Measurements from ENCODE around the gene ALLC. TPM values are rescaled to one million over a fixed set of nuclear protein-coding genes. Genes with fewer than 3 reads are reported as not detected.

The ALLC gene
- total and polyA plus RNA-seq, 4 donors = 0.09 to 1.4 (median 0.74) TPM

DNA sequence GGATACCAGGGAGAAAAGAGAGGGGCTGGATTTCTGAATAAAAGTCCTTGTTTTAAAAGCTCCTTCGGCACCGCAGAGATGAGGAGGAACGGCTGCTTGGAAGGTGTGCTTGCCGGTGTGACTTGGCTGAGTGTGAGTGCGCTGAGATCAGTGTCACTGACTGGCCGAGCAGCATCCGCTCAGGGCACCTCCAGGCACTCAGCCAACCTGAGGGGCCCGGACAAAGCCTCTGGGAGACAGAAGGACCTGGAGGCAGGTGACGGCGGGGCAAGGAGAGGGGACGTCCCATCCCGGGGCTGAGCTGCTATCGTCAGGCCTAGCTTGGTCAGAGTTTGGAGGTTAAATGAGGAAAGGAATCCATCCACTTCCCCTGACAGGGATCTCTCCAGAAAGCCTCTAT lies 16.8 kb upstream of the ALLC start (continued):
- TF ChIP-seq CTCF (IDR thresholded peaks at IDR 0.05; ENCODE audit: low read depth, low read length, missing input control) (no peak), HNF4A (conservative IDR thresholded peaks at IDR 0.05) (no peak), MAX (IDR thresholded peaks at IDR 0.05) (no peak), NR2F2 (IDR thresholded peaks at IDR 0.05) (no peak), EGR1 (IDR thresholded peaks at IDR 0.05; ENCODE audit: low read depth in 2 of 2) (no peak), FOXA2 (IDR thresholded peaks at IDR 0.05) (no peak), RXRA (IDR thresholded peaks at IDR 0.05) (no peak), JUND (IDR thresholded peaks at IDR 0.05) (no peak), TAF1 (conservative IDR thresholded peaks at IDR 0.05) (no peak)

- Histone ChIP-seq H3K36me3 (ENCODE audit: control insufficient read depth in 4 of 4, insufficient read depth in 3 of 4, low read depth in 1 of 4, low read length in 3 of 4) (peaks cover 0 to 8% (median 0%) of the 10 kb centered on the region in 4 donors), H3K4me1 (ENCODE audit: control insufficient read depth in 4 of 4, insufficient read depth in 4 of 4, low read length in 3 of 4) (no peaks in the 10 kb centered on the region), H3K9me3 (ENCODE audit: control insufficient read depth in 4 of 4, low read length in 3 of 4) (no peaks in the 10 kb centered on the region), H3K9ac (ENCODE audit: low read depth in 1 of 2, low read length in 2 of 2) (no peak overlapping the region), H3K4me3 (ENCODE audit: low read depth in 1 of 3, low read length in 3 of 3) (no peak overlapping the region), H3K27me3 (ENCODE audit: control insufficient read depth in 4 of 4, insufficient read depth in 4 of 4, low read length in 3 of 4) (no peaks in the 10 kb centered on the region), H3K27ac (ENCODE audit: low read depth in 1 of 2, low read length in 2 of 2) (no peak overlapping the region)
- TF ChIP-seq HNF4G (IDR thresholded peaks at IDR 0.05) (no peak), EGR1 (IDR thresholded peaks at IDR 0.05; ENCODE audit: low read depth in 2 of 2) (no peak), RXRA (IDR thresholded peaks at IDR 0.05) (no peak), MAX (IDR thresholded peaks at IDR 0.05) (no peak), GABPA (IDR thresholded peaks at IDR 0.05 in 1 of 2, conservative IDR thresholded peaks at IDR 0.05 in 1 of 2) (no peak), NR2F2 (IDR thresholded peaks at IDR 0.05) (no peak), SP1 (IDR thresholded peaks at IDR 0.05) (no peak), YY1 (IDR thresholded peaks at IDR 0.05) (no peak), JUND (IDR thresholded peaks at IDR 0.05) (no peak)
- TF ChIP-seq, protein P1, sequence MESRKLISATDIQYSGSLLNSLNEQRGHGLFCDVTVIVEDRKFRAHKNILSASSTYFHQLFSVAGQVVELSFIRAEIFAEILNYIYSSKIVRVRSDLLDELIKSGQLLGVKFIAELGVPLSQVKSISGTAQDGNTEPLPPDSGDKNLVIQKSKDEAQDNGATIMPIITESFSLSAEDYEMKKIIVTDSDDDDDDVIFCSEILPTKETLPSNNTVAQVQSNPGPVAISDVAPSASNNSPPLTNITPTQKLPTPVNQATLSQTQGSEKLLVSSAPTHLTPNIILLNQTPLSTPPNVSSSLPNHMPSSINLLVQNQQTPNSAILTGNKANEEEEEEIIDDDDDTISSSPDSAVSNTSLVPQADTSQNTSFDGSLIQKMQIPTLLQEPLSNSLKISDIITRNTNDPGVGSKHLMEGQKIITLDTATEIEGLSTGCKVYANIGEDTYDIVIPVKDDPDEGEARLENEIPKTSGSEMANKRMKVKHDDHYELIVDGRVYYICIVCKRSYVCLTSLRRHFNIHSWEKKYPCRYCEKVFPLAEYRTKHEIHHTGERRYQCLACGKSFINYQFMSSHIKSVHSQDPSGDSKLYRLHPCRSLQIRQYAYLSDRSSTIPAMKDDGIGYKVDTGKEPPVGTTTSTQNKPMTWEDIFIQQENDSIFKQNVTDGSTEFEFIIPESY (IDR thresholded peaks at IDR 0.05) = no peak
- 92% methylated on average over 26 of the region's 26 CpGs for WGBS
- no peak for DNase-seq (ENCODE audit: low spot score)
Observed at GRCh38 chr2:3641841-3642421, 16.1 kb upstream of the ALLC start.

DNA sequence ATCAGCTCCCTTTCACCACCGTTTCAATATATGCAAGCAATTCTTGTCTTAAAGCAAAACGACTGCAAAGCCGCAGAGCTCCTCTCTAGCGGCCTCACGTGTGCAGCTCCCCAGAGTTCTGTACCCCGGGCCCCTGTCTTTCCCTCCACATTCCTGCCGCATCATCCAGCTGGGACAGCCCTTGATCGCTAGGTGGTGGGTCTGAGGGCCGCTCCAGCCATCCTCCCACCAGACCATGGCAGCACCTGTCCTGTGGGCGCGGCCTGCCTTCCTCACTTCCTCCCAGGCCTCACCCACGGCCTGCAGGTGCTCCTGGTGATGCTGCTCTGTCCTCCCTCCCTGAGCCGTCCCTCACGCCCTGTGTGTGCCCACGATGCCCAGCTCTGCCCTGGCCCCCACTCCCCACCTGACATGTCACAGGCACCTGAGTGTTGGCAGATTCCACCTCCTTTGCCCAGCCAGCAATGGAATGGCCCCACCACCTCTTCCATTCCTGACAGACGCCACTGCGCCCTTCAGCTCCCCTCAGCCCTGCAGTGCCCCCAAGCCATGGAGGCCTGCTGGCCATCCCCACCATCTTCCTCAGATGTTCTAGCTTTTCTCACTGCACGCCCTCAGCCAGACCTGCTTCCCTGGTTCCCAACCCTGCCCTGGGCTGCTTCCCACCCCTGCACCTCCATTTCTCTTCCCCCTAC lies 15.3 kb upstream of the ALLC start:
- peaks cover 0 to 8% (median 0%) of the 10 kb centered on the region in 4 donors for H3K36me3 ChIP-seq (ENCODE audit: control insufficient read depth in 4 of 4, insufficient read depth in 3 of 4, low read depth in 1 of 4, low read length in 3 of 4)
- no peaks in the 10 kb centered on the region for H3K27me3 ChIP-seq (ENCODE audit: control insufficient read depth in 4 of 4, insufficient read depth in 4 of 4, low read length in 3 of 4)
- no peaks in the 10 kb centered on the region for H3K9me3 ChIP-seq (ENCODE audit: control insufficient read depth in 4 of 4, low read length in 3 of 4)
- DNase-seq (ENCODE audit: low spot score) = no peak
- H3K9ac ChIP-seq (ENCODE audit: low read depth in 1 of 2, low read length in 2 of 2) = no peak overlapping the region
- 86% methylated on average over 18 of the region's 18 CpGs for WGBS
- no peak overlapping the region for H3K27ac ChIP-seq (ENCODE audit: low read depth in 1 of 2, low read length in 2 of 2)
- H3K4me3 ChIP-seq (ENCODE audit: low read depth in 1 of 3, low read length in 3 of 3) = no peak overlapping the region
- H3K4me1 ChIP-seq (ENCODE audit: control insufficient read depth in 4 of 4, insufficient read depth in 4 of 4, low read length in 3 of 4) = no peaks in the 10 kb centered on the region
- TF ChIP-seq TAF1 (conservative IDR thresholded peaks at IDR 0.05) (no peak), GABPA (IDR thresholded peaks at IDR 0.05 in 1 of 2, conservative IDR thresholded peaks at IDR 0.05 in 1 of 2) (no peak), YY1 (IDR thresholded peaks at IDR 0.05) (no peak), HNF4A (conservative IDR thresholded peaks at IDR 0.05) (no peak), MAX (IDR thresholded peaks at IDR 0.05) (no peak), NR2F2 (IDR thresholded peaks at IDR 0.05) (no peak), ATF3 (IDR thresholded peaks at IDR 0.05) (no peak), CTCF (IDR thresholded peaks at IDR 0.05; ENCODE audit: low read depth, low read length, missing input control) (no peak), RXRA (IDR thresholded peaks at IDR 0.05) (no peak), FOXA2 (IDR thresholded peaks at IDR 0.05) (no peak), SP1 (IDR thresholded peaks at IDR 0.05) (no peak)
- TF ChIP-seq, protein P1 (IDR thresholded peaks at IDR 0.05) = no peak

All from liver (tissue), 9 donors.